Colonic mucosa (tissue), 4 donors: ENCODE measurements around the gene MAPKAPK2. TPM values are rescaled to one million over a fixed set of nuclear protein-coding genes. Genes with fewer than 3 reads are reported as not detected.

Experiments used
- DNase-seq: peaks from one replicate; pipeline ENCODE4 v3.0.0-alpha.2; 2020
- H3K27ac ChIP-seq: fragments of 200-600 bp; one replicate; pipeline ENCODE4 v1.8.0; 2021
- H3K27me3 ChIP-seq: fragments of 200-600 bp; one replicate; pipeline ENCODE4 v1.8.0; 2021
- H3K36me3 ChIP-seq: fragments of 200-600 bp; one replicate; pipeline ENCODE4 v1.8.0; 2021
- H3K4me1 ChIP-seq: fragments of 200-600 bp; one replicate; pipeline ENCODE4 v1.8.0; 2021; ENCODE audit warnings: mild to moderate bottlenecking
- H3K4me3 ChIP-seq: fragments of 200-600 bp; one replicate; pipeline ENCODE4 v1.8.0; 2021
- H3K9ac ChIP-seq, 2 donors: one replicate each; pipeline ENCODE4 v1.7.0; 2013; ENCODE audit warnings: control low read depth in 2 of 2, low read depth in 2 of 2, low read length in 2 of 2
- H3K9me3 ChIP-seq: fragments of 200-600 bp; one replicate; pipeline ENCODE4 v1.8.0; 2021
- intact Hi-C: fragments of 100-400 bp; cut with DNase I; formaldehyde crosslinking; loops from one replicate; pipeline ENCODE4 v1.14.1; 2022
- total RNA-seq, 2 donors: library from RNA; stranded (reverse); fragmentation: NEBNext Ultra II Directional in 1 of 2; extraction: Animal tissue kit (Norgen Biotek cat#: 25700) in 1 of 2; gene quantifications; one replicate each; pipeline ENCODE4 v1.2.1, GENCODE V29; 2021
- TF ChIP-seq, protein P1 (sequence below): fragments of 200-600 bp; IDR thresholded peaks from one replicate; pipeline ENCODE4 v1.8.0; 2022; ENCODE audit warnings: antibody characterized with exemption, mild to moderate bottlenecking
- donor health status: healthy.
- donor health status: DM: no; HTN: no; CAD: no.
- donor health status: DM: no; HTN: no; CAD: no.

MAPKAPK2 gene
- total RNA-seq, 2 donors from 2014 or later = 61.4 to 71.1 TPM

DNA sequence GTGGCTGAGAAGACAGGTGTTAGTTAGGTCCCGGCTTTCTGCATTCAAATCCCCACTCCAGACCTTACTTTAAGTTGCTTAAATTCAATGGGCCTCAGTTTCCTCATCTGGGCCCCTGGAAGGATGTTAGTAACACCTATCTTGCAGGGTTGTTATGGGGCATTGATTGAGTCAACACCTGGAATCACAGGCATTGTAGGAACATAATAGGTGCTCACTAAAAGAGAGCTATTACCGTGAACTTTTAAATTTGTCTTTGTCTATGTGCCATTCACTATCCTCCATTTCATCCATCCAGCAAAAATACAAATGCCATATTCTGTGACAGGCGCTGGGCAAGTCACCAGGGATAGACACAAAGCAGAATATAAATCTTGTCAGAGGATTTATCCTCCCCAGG lies 10.5 kb upstream of the MAPKAPK2 start:
- TF ChIP-seq, protein P1, sequence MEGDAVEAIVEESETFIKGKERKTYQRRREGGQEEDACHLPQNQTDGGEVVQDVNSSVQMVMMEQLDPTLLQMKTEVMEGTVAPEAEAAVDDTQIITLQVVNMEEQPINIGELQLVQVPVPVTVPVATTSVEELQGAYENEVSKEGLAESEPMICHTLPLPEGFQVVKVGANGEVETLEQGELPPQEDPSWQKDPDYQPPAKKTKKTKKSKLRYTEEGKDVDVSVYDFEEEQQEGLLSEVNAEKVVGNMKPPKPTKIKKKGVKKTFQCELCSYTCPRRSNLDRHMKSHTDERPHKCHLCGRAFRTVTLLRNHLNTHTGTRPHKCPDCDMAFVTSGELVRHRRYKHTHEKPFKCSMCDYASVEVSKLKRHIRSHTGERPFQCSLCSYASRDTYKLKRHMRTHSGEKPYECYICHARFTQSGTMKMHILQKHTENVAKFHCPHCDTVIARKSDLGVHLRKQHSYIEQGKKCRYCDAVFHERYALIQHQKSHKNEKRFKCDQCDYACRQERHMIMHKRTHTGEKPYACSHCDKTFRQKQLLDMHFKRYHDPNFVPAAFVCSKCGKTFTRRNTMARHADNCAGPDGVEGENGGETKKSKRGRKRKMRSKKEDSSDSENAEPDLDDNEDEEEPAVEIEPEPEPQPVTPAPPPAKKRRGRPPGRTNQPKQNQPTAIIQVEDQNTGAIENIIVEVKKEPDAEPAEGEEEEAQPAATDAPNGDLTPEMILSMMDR = no peak
- Histone ChIP-seq H3K4me1 (peaks cover 3% of the 10 kb centered on the region), H3K9ac (no peak overlapping the region)

DNA sequence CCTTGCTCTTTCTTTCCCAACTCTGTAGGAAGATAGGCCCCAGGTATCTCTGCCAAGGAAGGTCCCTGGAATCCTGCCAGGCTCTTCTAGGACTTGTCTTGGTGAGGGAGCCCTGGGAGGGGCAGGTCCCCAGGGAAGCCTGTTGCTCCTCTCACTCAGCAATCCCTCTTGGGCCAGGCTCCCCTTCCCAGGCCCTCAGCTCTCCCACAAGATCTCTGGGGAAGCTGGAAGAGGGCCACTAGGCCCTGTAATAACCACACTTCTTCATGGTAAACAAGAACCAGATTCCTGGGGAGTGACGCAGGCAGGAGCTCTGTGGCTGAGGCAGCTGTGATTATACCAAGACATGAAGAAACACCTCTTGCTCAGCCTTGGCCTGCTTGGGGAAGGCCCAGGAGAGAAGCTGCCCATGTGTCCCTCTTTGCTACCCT lies 9.9 kb upstream of the MAPKAPK2 start:
- Histone ChIP-seq H3K27ac (peak overlapping the region; percentile 43), H3K36me3 (no peaks in the 10 kb centered on the region), H3K9me3 (no peaks in the 10 kb centered on the region), H3K9ac (peak overlapping the region in 1 of 2 donors; percentile 41), H3K4me3 (no peak overlapping the region), H3K27me3 (no peaks in the 10 kb centered on the region), H3K4me1 (peaks cover 3% of the 10 kb centered on the region)
- intact Hi-C loops = no loop called here
- peak; percentile 72 for DNase-seq
- TF ChIP-seq, protein P1 = no peak

More for the DNA sequence above, 10.5 kb upstream of the MAPKAPK2 start:
- H3K4me3 ChIP-seq = no peak overlapping the region
- peak overlapping the region; percentile 43 for H3K27ac ChIP-seq
- DNase-seq = no peak
- no peaks in the 10 kb centered on the region for H3K9me3 ChIP-seq
- no peaks in the 10 kb centered on the region for H3K36me3 ChIP-seq
- H3K27me3 ChIP-seq = no peaks in the 10 kb centered on the region
- intact Hi-C loops = no loop called here

DNA sequence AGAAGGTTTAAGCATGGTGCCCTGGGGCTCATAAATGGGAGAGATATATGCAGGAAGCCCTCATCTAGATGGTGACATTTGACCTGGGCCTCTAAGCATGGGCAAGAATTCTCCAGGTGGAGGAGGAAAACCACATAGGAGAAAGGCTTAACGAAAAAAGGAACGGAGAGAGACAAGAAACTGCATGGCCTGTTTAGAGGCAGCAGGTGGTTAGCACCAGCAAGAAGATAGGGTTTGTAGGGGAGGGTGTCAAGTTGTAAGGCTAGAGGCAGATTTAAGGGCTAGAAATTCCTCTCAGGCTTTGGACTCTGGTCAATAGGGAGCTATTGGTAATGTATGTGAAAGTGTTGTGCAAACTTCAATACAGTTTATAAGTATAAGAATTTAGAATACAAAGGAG lies 8.2 kb upstream of the MAPKAPK2 start:
- H3K9ac ChIP-seq = no peak overlapping the region
- H3K36me3 ChIP-seq = no peaks in the 10 kb centered on the region
- TF ChIP-seq, protein P1 = no peak
- H3K27ac ChIP-seq = no peak overlapping the region
- H3K9me3 ChIP-seq = no peaks in the 10 kb centered on the region
- intact Hi-C loops = no loop called here
- DNase-seq = no peak
- no peaks in the 10 kb centered on the region for H3K27me3 ChIP-seq
- H3K4me1 ChIP-seq = peaks cover 3% of the 10 kb centered on the region
- H3K4me3 ChIP-seq = no peak overlapping the region

DNA sequence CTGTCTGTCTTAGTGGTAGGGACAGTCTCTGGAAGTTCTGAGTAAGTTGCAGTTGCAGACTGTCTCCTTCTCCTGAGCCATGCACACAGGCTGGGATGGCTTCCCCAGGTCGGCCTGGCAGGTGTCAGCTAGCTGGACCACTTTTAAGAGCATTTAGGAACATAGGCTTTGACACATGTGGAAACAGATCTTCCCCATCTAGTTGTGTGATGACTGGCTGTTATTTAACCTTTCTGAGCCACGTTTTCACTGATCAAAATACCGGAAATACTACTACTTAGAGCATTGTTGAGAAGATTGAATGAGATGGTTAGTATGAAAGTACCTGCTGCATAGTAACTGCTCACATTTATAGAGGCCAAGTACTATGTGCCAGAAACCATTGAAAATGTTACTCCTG lies 6.2 kb upstream of the MAPKAPK2 start:
- intact Hi-C loops = no loop called here
- Histone ChIP-seq H3K36me3 (no peaks in the 10 kb centered on the region), H3K9me3 (no peaks in the 10 kb centered on the region), H3K27me3 (no peaks in the 10 kb centered on the region), H3K4me3 (no peak overlapping the region), H3K4me1 (peaks cover 3% of the 10 kb centered on the region), H3K9ac (no peak overlapping the region), H3K27ac (no peak overlapping the region)
- DNase-seq = no peak
- TF ChIP-seq, protein P1 = no peak

DNA sequence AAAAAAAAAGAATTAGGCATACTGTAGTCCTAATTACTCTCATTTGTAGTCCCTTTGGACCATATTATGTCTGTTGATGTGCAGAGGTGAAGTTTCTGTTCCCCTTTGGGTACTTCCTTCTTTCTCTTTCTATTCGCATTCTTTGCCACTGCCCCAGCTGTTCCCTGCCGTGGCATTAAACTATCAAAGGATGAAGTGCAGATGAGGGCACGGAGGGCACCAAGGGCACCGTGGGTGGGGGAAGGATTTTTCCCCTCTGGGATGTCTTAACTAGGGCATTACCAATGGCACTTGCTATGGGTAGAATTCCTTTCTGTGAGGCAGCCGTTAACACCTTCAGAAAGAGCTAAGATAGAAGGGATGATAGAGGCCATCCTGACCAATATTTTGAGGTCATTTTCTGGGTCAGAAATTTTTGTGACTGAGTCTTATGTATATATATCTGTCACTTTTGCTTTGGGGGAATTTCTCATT lies 4.9 kb upstream of the MAPKAPK2 start:
- H3K9me3 ChIP-seq = no peaks in the 10 kb centered on the region
- no peak overlapping the region for H3K4me3 ChIP-seq
- no peak overlapping the region for H3K27ac ChIP-seq
- TF ChIP-seq, protein P1 = no peak
- no peaks in the 10 kb centered on the region for H3K27me3 ChIP-seq
- H3K4me1 ChIP-seq = no peaks in the 10 kb centered on the region
- H3K36me3 ChIP-seq = no peaks in the 10 kb centered on the region
- no peak overlapping the region for H3K9ac ChIP-seq
- DNase-seq = no peak
- intact Hi-C loops = no loop called here
